Middle frontal gyrus (tissue), 1 donor: Measurements from ENCODE around the gene EPHA4.
"Not testable (repeated sequence)": the region's sequence is repeated elsewhere in the genome, so short reads cannot be mapped to it uniquely, and the experiment has no call there.

Source experiments
- DNase-seq: peaks from one replicate; pipeline ENCODE4 v3.0.0-alpha.2; 2015; ENCODE audit warnings: low spot score; ENCODE audit errors: extremely low spot score

EPHA4 gene

DNA sequence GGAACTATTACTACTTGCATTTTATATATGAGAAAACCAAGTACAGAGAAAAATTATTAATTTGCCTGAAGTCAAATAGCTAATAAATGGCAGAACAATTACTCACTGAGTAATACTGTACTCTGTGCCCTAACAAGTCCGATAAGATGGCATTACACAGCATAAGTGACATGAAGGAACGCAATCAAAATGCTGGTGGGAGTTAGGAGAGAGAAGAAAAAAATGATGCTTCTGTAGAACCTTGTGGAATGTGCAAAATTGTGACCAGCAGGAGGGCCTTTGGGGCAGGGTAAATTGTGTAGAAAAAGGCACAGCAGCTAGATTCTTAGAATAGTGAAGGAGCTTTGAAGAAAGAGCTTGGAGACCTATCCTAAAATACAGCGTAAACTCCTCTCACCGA, 32.9 kb downstream of the EPHA4 start:
- no peak for DNase-seq

DNA sequence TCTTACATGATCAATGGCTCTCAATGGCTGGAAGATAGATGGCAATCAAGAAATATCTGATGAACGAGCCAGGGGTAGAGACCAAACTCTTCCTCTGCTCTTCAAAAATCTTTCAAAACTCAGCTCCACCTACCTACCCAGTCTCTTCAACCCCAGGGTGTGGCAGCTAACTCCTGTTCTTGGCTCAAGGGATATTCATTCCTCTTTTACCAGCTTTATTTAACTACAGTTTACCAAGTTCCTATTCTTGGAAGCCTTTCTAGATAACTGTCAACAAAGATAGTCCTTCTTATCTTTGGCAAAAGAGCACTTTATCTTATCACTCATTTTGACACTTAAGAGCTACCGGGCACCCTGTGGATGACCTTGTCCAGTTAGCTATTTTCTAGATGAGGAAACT, 36.3 kb downstream of the EPHA4 start:
- no peak for DNase-seq

DNA sequence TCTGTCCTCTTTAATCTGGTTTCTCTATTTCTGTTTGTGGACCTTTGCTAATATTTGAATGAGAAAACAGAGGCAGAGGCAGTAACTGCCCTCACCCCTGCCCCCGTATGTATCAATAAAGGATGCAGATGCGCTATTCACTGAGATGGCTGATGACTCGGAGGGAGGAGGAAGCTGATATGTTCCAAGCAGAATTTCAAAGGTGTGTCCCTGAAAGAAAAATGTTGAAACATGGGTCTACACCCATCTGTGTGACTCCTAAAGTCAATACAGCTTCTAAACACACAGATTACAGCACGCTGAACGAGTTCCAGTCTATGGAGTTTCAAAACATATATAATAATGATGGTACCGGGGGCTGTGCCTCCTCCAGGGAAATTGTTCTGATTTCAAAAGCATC, 38.8 kb downstream of the EPHA4 start:
- DNase-seq: no peak

- no peak for DNase-seq
Measured at GRCh38 chr2:221532641-221533040, 39.5 kb downstream of the EPHA4 start.

- DNase-seq: no peak
Measured at GRCh38 chr2:221530653-221531037, 41.5 kb downstream of the EPHA4 start.

- no peak for DNase-seq
Measured at GRCh38 chr2:221529943-221530652, 42.0 kb downstream of the EPHA4 start.

DNA sequence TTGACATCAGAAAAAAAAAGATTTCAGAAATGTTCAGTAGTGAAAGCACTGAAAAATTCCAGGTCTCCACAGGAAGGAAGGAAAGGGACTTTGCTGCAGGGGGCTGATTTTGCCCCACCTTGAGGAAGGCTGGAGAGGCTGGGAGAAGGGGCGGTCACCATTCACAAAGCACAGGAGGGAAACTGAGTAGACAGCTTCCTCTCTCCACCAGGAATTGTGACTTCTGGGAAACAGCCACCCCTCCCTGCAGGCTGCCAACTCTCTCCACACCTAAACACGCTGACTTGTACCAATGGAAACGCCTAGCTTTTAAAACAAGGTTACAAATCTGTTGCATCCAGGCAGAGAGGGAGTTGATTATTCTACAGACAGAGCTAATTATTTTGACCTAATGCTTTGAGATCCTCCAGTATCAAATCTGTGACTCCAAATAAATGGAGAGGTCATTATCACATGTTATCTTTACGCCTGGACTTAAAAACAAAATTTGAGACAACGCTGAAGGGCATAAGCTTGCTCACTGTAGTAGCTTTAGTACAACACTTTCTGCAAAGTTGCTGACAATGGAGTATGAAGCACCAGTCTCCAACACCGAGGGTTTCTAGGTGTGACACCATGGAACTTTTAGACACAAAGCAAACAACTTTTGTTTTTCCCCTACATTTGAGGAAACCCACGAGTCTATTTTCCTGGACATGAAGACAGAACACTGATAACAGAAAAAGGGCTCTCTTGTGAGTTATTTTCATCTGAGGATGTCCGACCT, 42.7 kb downstream of the EPHA4 start:
- DNase-seq: no peak

- DNase-seq: no peak
Measured at GRCh38 chr2:221527776-221528309, 44.3 kb downstream of the EPHA4 start.

- DNase-seq: no peak
Measured at GRCh38 chr2:221524158-221524557, 47.9 kb downstream of the EPHA4 start.

GRCh38 chr2:221521233-221521845, 50.8 kb downstream of the EPHA4 start:
- no peak for DNase-seq

- peak; percentile 33 for DNase-seq
Measured at GRCh38 chr2:221518935-221519625, 53.0 kb downstream of the EPHA4 start.

- no peak for DNase-seq
Measured at GRCh38 chr2:221518201-221518934, 53.7 kb downstream of the EPHA4 start.

GRCh38 chr2:221517696-221518151, 54.4 kb downstream of the EPHA4 start:
- DNase-seq: no peak

- no peak for DNase-seq
Measured at GRCh38 chr2:221517146-221517695, 54.9 kb downstream of the EPHA4 start.

DNA sequence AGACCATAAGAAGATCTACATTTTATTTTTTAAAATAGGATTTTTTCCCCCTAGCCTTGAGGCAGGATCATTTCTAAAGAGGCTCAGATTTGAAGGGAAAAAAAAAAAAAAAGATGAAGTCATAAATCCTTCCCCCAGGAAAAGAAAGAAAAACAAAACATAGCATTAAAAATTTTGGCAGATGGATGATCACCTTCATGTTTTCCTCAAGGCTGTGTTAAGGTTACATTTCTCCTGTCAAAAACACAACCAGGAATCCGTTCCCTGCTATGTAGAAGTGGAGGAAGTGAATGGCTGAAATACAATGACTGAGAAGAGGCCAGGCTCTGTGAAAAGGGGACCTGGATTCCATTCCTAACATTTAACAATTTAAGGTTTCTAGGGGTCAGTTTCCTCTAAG, 56.2 kb downstream of the EPHA4 start:
- no peak for DNase-seq

- no peak for DNase-seq
Measured at GRCh38 chr2:221514305-221515040, 57.6 kb downstream of the EPHA4 start.

DNA sequence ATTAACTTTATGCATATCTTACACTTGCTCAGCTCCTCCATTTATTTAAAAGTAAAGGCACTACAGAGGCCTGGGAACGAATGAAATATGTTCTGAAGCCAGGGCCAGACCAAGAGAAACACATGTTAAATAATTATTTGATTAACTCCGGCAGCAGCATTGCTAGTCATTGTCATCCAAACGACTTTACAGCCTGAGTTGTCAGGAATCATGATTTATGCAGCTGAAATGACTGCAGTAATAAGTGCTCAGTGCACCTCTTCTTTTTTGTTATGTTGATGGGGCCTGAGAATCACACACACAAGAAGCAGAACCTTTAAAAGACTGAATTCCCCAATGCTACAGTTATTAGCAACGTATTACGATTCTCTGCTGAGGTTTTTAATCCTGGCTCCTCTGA, 58.9 kb downstream of the EPHA4 start:
- no peak for DNase-seq

DNA sequence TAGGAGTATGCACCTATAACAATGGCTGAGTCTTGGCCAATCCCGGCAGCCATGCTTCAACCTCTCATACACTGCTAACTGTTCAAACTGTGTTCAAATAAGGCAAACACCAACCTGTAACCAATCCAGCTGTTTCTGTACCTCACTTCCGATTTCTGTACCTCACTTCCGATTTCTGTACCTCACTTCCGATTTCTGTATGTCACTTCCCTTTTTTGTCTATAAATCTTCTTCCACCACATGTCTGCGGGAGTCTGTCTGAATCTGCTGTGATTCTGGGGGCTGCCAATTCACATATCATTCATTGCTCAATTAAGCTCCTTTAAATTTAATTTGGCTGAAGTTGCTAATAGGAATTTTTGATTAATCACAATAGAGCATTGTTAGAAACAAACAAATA, 60.8 kb downstream of the EPHA4 start:
- not testable (repeated sequence) for DNase-seq

DNA sequence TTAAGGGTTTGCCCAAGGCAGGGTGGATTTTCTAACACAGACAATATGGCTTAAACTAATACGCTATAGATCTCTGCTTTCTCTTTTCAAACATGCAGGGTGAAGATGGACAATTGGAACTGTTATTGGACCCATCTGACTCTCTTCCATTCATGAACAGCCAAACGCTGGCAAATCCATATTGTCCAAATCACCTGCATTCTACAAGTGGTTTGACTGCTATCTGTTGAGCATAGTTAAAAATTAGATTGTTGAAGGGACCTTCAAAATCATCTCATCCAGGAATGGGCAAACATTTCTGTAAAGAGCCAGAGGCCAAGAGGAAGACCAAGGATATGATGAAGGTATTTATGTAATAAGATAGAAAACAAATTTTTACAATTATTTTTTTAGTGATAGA, 65.6 kb downstream of the EPHA4 start:
- no peak for DNase-seq

- DNase-seq: no peak
Measured at GRCh38 chr2:221505605-221506004, 66.5 kb downstream of the EPHA4 start.
